ENCODE data around the gene ANAPC2. TPM values are rescaled to one million over a fixed set of nuclear protein-coding genes. Genes with fewer than 3 reads are reported as not detected.

The ANAPC2 gene
- total and polyA plus RNA-seq, 8 donors = 22.2 to 122 (median 34.7) TPM

DNA sequence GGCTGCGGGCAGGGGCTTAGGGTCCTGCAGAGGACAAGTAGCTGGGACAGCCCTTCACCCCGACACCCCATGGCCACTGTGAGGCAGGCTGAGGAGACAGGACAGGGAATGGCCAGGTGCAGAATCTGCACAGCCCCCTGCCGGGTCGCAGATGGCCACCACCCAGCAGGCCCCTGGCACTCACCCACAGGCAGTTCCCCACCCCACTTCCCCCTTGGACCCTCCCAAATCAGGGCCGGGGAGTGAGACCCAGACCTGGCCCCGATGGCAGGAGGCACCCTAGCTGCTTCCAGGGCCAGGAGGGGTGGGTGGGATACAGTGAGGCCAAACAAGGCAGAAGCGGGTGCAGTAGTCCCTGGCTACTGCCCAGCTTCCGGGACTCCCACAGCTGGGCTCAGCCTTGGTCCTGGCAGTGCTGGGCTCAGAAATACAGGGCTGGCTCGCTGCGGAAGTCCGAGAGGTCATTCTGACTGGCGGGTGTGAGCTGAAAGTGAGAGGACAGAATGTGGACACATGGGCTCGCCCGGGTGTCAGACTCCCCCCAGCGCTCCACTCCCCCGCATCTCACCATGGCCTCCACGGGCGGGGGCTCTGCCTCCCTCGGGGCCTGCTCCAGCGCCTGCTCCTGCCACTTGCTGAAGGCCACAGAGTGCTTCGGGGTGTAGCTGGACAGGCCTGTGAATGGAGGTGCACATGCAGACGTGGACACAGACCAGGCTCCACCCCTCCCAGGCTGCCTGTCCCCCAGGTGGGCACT is 3.5 kb upstream of the ANAPC2 start:
- Histone ChIP-seq H3K9me3 (no peaks in the 10 kb centered on the region), H3K27me3 (no peaks in the 10 kb centered on the region), H3K36me3 (peaks cover 0 to 7% (median 0%) of the 10 kb centered on the region in 3 donors), H3K27ac (peak overlapping the region in 1 of 4 donors; percentile 22), H3K4me1 (peaks cover 36 to 65% (median 42%) of the 10 kb centered on the region in 3 donors), H3K4me3 (no peak overlapping the region)
- ATAC-seq = no peak
- intact Hi-C loops (cut with DNase I) = loop anchor here in 1 of 3 donors (5.0 kb wide), 1 partner anchor 45 kb away; no protein-coding TSS in a partner anchor
- no peak for FAIRE-seq
- TF ChIP-seq, protein P1, sequence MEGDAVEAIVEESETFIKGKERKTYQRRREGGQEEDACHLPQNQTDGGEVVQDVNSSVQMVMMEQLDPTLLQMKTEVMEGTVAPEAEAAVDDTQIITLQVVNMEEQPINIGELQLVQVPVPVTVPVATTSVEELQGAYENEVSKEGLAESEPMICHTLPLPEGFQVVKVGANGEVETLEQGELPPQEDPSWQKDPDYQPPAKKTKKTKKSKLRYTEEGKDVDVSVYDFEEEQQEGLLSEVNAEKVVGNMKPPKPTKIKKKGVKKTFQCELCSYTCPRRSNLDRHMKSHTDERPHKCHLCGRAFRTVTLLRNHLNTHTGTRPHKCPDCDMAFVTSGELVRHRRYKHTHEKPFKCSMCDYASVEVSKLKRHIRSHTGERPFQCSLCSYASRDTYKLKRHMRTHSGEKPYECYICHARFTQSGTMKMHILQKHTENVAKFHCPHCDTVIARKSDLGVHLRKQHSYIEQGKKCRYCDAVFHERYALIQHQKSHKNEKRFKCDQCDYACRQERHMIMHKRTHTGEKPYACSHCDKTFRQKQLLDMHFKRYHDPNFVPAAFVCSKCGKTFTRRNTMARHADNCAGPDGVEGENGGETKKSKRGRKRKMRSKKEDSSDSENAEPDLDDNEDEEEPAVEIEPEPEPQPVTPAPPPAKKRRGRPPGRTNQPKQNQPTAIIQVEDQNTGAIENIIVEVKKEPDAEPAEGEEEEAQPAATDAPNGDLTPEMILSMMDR (IDR thresholded peaks at IDR 0.05) = no peak
- peak in 1 of 6 donors; percentile 52 for DNase-seq
- WGBS, 2 donors = 67 to 68% methylated on average over 22 of the region's 22 CpGs

DNA sequence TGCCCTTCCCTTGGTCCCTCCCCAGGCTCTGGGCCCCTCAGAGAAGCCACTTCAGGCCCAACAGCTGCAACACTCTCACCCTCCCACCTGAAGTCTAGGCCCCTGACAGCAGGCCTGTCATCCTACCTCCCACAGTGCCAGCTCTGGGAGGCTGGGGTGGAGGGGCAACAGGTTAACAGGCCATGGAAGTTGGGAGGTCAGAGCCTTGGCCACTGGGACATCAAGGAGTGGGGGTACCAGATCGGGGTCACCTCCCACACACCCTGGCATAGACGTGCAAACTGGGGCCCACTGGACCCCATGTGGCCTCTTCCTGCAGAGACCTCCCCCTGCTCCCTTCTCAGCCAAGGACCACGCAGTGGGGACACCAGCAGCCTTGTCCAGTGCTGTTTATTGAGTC is 2.9 kb upstream of the ANAPC2 start:
- Histone ChIP-seq H3K27ac (no peak overlapping the region), H3K4me3 (no peak overlapping the region), H3K9me3 (no peaks in the 10 kb centered on the region), H3K36me3 (peaks cover 0 to 7% (median 0%) of the 10 kb centered on the region in 3 donors), H3K27me3 (no peaks in the 10 kb centered on the region), H3K4me1 (peaks cover 42 to 71% (median 47%) of the 10 kb centered on the region in 3 donors)
- FAIRE-seq (no peak), DNase-seq (peak in 1 of 6 donors; percentile 39), ATAC-seq (no peak)
- 50 to 60% methylated on average over 3 of the region's 3 CpGs for WGBS, 2 donors
- TF ChIP-seq, protein P1 (IDR thresholded peaks at IDR 0.05) = no peak
- intact Hi-C loops (cut with DNase I) = loop anchor here in 1 of 3 donors (5.0 kb wide), 1 partner anchor 46 kb away; no protein-coding TSS in a partner anchor

DNA sequence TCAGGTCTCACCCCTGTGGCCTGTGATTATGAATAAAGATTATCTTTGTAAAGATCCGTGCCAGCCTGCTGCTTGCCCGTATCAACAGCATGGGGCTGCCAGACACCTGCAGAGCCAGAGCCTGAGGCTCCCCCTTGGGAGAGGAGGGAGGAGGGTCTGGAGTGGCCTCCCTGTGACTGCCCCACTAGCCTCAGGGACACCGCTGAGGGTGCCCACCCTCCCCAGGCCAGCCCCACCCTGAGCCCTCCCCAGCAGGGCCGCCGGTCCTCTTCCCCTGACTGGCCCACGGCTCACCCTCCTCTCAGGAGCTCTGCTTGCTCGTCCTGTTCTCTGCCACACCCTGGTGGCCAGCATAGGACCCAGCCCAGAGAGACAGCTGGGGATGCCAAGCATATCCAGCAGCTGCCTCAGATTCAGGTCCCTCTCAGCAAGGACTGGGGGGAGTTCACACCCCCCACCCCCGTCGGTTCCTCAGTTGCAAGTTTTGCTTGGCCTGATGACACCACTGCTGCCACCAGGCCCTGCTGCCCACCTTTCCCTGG is 2.0 kb upstream of the ANAPC2 start:
- Histone ChIP-seq H3K27me3 (no peaks in the 10 kb centered on the region), H3K36me3 (peaks cover 0 to 7% (median 0%) of the 10 kb centered on the region in 3 donors), H3K27ac (peak overlapping the region; percentile 86 to 97 (median 92)), H3K4me3 (peak overlapping the region in 2 of 4 donors; percentile 86 to 97), H3K9me3 (no peaks in the 10 kb centered on the region), H3K4me1 (peaks cover 46 to 65% (median 47%) of the 10 kb centered on the region in 3 donors)
- intact Hi-C loops (cut with DNase I) = loop anchor here in 1 of 3 donors (5.0 kb wide), 1 partner anchor 47 kb away; no protein-coding TSS in a partner anchor
- WGBS, 2 donors = 22 to 31% methylated on average over 9 of the region's 9 CpGs
- no peak for ATAC-seq
- DNase-seq = peak in 1 of 6 donors; percentile 59
- no peak for FAIRE-seq
- TF ChIP-seq, protein P1 (IDR thresholded peaks at IDR 0.05) = no peak

GRCh38 chr9:137189297-137190295 is 1.2 kb upstream of the ANAPC2 start:
- FAIRE-seq (no peak), DNase-seq (peak in 4 of 6 donors; percentile 59 to 72 (median 64)), ATAC-seq (peak; percentile 2 to 28 (median 5))
- TF ChIP-seq, protein P1 (IDR thresholded peaks at IDR 0.05) = no peak
- H3K9me3 ChIP-seq = no peaks in the 10 kb centered on the region
- intact Hi-C loops (cut with DNase I) = loop anchor here in 2 of 3 donors (5.0 kb wide), 2 partner anchors 48 to 72 kb away; no protein-coding TSS in a partner anchor
- H3K36me3 ChIP-seq = peaks cover 0 to 13% (median 3%) of the 10 kb centered on the region in 3 donors
- H3K4me1 ChIP-seq = peaks cover 39 to 59% (median 44%) of the 10 kb centered on the region in 3 donors
- H3K4me3 ChIP-seq = peak overlapping the region; percentile 86 to 97 (median 89)
- H3K27ac ChIP-seq = peak overlapping the region; percentile 86 to 97 (median 92)
- no peaks in the 10 kb centered on the region for H3K27me3 ChIP-seq
- 10 to 11% methylated on average over 23 of the region's 23 CpGs for WGBS, 2 donors

Measured in pancreas (tissue), 10 donors.